Measurements from ENCODE around the gene EPM2AIP1. TPM values are rescaled to one million over a fixed set of nuclear protein-coding genes. Genes with fewer than 3 reads are reported as not detected.
"Not testable (repeated sequence)": the region's sequence is repeated elsewhere in the genome, so short reads cannot be mapped to it uniquely, and the experiment has no call there.

EPM2AIP1 gene
- total RNA-seq, result 14.3 to 20.5 TPM (median 15.6 TPM) in 3 replicates
- long read RNA-seq, full-length matches to known transcripts, result 43 of 43 reads
- long read RNA-seq, partial matches to known transcripts, result 0 of 43 reads
- long read RNA-seq, other reads (novel, unspliced or antisense), result 0 of 43 reads

DNA sequence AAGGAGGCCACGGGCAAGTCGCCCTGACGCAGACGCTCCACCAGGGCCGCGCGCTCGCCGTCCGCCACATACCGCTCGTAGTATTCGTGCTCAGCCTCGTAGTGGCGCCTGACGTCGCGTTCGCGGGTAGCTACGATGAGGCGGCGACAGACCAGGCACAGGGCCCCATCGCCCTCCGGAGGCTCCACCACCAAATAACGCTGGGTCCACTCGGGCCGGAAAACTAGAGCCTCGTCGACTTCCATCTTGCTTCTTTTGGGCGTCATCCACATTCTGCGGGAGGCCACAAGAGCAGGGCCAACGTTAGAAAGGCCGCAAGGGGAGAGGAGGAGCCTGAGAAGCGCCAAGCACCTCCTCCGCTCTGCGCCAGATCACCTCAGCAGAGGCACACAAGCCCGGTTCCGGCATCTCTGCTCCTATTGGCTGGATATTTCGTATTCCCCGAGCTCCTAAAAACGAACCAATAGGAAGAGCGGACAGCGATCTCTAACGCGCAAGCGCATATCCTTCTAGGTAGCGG, at the start of gene EPM2AIP1:
Gene EPM2AIP1 (minus strand): TSS at position 326 of the 520 bp plus-strand sequence. CDS start 54 bp downstream, at position 272.
- Mint-ChIP-seq H3K4me3 (ENCODE audit: unreplicated experiment) (no peak within 1 kb of the TSS), H3K4me1 (ENCODE audit: low read depth) (peaks cover 42% of the 10 kb centered on the region), H3K9me3 (ENCODE audit: low read depth) (no peaks in the 10 kb centered on the region), H3K27ac (ENCODE audit: unreplicated experiment) (no peak within 1 kb of the TSS), H3K27me3 (ENCODE audit: low read depth) (no peaks in the 10 kb centered on the region), H3K36me3 (ENCODE audit: low read depth) (peaks cover 19% of the 10 kb centered on the region)
- TF ChIP-seq, protein P1, sequence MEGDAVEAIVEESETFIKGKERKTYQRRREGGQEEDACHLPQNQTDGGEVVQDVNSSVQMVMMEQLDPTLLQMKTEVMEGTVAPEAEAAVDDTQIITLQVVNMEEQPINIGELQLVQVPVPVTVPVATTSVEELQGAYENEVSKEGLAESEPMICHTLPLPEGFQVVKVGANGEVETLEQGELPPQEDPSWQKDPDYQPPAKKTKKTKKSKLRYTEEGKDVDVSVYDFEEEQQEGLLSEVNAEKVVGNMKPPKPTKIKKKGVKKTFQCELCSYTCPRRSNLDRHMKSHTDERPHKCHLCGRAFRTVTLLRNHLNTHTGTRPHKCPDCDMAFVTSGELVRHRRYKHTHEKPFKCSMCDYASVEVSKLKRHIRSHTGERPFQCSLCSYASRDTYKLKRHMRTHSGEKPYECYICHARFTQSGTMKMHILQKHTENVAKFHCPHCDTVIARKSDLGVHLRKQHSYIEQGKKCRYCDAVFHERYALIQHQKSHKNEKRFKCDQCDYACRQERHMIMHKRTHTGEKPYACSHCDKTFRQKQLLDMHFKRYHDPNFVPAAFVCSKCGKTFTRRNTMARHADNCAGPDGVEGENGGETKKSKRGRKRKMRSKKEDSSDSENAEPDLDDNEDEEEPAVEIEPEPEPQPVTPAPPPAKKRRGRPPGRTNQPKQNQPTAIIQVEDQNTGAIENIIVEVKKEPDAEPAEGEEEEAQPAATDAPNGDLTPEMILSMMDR (IDR thresholded peaks at IDR 0.05), result peak; percentile 70
- peak; percentile 99 for DNase-seq (ENCODE audit: low spot score)

DNA sequence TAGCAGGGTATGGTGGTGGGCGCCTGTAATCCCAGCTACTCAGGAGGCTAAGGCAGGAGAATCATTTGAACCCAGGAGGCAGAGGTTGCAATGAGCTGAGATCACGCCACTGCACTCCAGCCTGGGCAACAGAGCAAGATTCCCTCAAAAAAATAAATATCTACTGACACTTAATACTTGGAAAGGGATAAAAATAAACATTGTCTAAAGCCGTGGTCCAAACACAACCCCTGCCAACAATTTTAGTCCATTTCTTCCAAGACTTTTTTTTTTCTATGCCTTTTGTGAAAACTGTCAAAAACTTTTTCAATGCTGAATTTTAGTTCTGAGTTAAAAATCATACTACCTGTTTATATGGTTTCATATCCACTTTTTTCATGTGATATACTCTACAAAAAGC, 49.8 kb upstream of the EPM2AIP1 start:
- not testable (repeated sequence) for H3K27ac Mint-ChIP-seq (ENCODE audit: unreplicated experiment); H3K4me3 Mint-ChIP-seq (ENCODE audit: unreplicated experiment); H3K4me1 Mint-ChIP-seq (ENCODE audit: low read depth); H3K27me3 Mint-ChIP-seq (ENCODE audit: low read depth); DNase-seq (ENCODE audit: low spot score); H3K9me3 Mint-ChIP-seq (ENCODE audit: low read depth)
- peaks cover 28% of the 10 kb centered on the region for H3K36me3 Mint-ChIP-seq (ENCODE audit: low read depth)

DNA sequence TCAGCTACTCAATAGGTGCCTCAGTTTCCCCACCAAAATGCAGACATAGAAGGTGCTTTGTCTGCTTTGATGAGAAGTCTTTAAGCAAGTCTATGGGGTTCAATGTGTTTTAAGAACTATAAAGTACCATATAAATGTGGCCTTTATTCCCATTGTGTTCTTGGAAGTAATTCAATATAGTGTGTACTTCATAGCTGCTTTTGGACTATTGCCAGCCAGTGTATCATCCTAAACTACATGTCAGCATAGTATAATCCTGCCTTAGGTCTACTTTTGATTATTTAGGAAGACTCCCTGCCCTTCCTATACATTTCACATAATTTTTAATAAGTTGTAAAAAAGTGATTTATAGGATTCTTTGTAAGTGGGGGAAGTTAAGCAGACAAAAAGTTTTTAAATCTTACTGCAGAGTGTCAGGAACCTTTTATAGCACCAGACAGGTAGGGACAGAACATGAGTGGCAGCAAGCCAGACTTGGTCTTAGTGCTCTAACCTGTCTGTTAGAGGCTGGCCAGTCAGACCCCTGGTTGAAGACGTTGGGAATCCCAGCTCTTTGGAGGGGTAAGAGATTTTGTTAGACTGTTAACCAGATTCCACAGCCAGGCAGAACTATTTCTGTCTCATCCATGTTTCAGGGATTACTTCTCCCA, 48.7 kb upstream of the EPM2AIP1 start:
- H3K27ac Mint-ChIP-seq (ENCODE audit: unreplicated experiment), result no peak overlapping the region
- H3K27me3 Mint-ChIP-seq (ENCODE audit: low read depth), result no peaks in the 10 kb centered on the region
- TF ChIP-seq, protein P1 (IDR thresholded peaks at IDR 0.05), result no peak
- peaks cover 7% of the 10 kb centered on the region for H3K4me1 Mint-ChIP-seq (ENCODE audit: low read depth)
- no peak overlapping the region for H3K4me3 Mint-ChIP-seq (ENCODE audit: unreplicated experiment)
- peaks cover 28% of the 10 kb centered on the region for H3K36me3 Mint-ChIP-seq (ENCODE audit: low read depth)
- H3K9me3 Mint-ChIP-seq (ENCODE audit: low read depth), result peaks cover 3% of the 10 kb centered on the region
- DNase-seq (ENCODE audit: low spot score), result no peak

DNA sequence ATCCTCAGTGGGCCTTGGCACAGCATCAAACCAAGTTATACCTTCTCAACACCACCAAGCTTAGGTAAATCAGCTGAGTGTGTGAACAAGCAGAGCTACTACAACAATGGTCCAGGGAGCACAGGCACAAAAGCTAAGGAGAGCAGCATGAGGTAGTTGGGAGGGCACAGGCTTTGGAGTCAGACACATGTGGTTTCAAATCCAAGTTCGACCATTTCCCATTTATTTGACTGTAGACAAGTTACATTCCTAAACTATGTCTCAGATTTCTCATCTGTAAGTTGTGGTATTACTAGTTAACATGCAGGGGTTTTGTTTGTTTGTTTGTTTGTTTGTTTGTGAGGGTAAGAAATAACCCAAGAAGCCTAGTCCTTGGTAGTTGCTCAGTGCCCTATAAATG, 47.3 kb upstream of the EPM2AIP1 start:
- H3K27me3 Mint-ChIP-seq (ENCODE audit: low read depth), result no peaks in the 10 kb centered on the region
- peaks cover 7% of the 10 kb centered on the region for H3K4me1 Mint-ChIP-seq (ENCODE audit: low read depth)
- H3K36me3 Mint-ChIP-seq (ENCODE audit: low read depth), result peaks cover 39% of the 10 kb centered on the region
- TF ChIP-seq, protein P1 (IDR thresholded peaks at IDR 0.05), result no peak
- no peak for DNase-seq (ENCODE audit: low spot score)
- H3K9me3 Mint-ChIP-seq (ENCODE audit: low read depth), result peaks cover 14% of the 10 kb centered on the region
- H3K4me3 Mint-ChIP-seq (ENCODE audit: unreplicated experiment), result no peak overlapping the region
- no peak overlapping the region for H3K27ac Mint-ChIP-seq (ENCODE audit: unreplicated experiment)

DNA sequence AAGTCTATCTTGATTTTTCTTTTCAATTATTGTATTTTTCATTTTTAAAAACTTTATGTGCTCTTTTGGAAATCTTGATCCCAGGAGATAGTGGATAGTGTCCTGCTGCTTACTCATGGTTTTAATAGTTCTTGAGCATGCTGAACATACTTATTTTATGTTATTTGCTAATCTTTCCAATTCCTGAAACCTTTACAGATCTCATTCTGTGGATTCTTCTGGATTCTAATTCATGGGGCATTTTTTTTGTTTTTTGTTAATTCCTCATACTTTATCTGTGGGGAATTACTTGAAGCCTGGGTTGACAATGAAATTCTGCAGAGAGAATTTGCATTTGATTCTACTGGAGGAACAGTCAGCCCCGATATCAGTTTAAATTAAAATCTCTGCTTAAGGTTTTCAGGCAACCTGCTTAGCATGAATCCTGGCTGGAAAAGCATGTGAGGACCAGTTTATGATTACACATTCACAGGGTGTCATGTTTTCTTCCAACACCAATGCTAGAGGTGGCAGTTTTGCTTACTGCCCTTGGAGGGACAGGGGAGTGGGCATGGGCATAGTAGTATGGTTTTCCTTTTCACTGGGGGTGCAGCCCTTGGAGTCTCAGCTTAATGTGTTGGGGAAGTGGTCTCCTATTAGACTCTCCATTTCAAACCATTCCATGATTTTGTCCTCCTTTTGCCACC, 46.4 kb upstream of the EPM2AIP1 start:
- H3K4me1 Mint-ChIP-seq (ENCODE audit: low read depth), result peaks cover 7% of the 10 kb centered on the region
- H3K27ac Mint-ChIP-seq (ENCODE audit: unreplicated experiment), result no peak overlapping the region
- TF ChIP-seq, protein P1 (IDR thresholded peaks at IDR 0.05), result no peak
- H3K36me3 Mint-ChIP-seq (ENCODE audit: low read depth), result peaks cover 41% of the 10 kb centered on the region
- no peak for DNase-seq (ENCODE audit: low spot score)
- H3K27me3 Mint-ChIP-seq (ENCODE audit: low read depth), result no peaks in the 10 kb centered on the region
- peaks cover 20% of the 10 kb centered on the region for H3K9me3 Mint-ChIP-seq (ENCODE audit: low read depth)
- H3K4me3 Mint-ChIP-seq (ENCODE audit: unreplicated experiment), result no peak overlapping the region
